ENCODE results near the gene FLYWCH1.
A peak's percentile ranks its signal among the peaks of the same experiment; 100 is the strongest.

FLYWCH1 gene, protein sequence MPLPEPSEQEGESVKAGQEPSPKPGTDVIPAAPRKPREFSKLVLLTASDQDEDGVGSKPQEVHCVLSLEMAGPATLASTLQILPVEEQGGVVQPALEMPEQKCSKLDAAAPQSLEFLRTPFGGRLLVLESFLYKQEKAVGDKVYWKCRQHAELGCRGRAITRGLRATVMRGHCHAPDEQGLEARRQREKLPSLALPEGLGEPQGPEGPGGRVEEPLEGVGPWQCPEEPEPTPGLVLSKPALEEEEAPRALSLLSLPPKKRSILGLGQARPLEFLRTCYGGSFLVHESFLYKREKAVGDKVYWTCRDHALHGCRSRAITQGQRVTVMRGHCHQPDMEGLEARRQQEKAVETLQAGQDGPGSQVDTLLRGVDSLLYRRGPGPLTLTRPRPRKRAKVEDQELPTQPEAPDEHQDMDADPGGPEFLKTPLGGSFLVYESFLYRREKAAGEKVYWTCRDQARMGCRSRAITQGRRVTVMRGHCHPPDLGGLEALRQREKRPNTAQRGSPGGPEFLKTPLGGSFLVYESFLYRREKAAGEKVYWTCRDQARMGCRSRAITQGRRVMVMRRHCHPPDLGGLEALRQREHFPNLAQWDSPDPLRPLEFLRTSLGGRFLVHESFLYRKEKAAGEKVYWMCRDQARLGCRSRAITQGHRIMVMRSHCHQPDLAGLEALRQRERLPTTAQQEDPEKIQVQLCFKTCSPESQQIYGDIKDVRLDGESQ

DNA sequence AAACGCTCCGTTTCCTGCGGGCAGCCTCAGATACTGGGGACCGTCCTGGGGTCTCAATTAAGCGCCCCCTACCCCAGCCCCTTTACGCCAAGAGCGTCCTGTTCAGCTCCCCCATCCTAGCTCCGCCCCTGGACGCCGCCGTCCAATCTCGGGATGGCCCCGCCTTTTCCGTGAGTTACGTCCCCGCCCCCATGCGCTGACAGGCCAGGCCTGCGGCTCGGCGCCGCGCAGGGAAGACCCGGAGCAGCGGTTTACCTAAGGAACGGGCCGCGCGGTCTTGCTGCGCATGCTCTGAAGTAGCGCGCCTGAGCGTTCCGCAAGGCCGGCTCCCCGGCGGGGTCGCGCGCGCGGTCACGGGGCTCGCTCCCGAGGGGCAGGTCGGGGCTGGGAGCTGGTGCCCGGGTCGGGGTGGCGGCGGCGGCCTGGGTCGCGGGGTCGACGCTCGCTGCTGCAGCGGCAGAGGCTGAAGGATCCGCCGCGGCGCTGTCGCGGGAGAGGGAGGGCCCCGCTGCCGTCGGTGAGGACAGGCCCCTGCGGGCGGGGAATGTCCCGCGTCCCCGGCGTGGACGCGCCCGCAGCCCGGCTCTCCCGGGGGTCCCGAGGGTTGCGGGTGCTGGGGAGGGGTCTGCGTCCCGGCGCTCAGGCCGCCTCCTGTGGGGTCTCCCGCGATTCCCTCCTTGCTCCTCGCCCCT lies at the start of gene FLYWCH1:
TSS of gene FLYWCH1 (plus strand) at position 294 of the 692 bp plus-strand sequence. CDS start 17,755 bp downstream, outside the sequence.
- peak; percentile 99 for DNase-seq

DNA sequence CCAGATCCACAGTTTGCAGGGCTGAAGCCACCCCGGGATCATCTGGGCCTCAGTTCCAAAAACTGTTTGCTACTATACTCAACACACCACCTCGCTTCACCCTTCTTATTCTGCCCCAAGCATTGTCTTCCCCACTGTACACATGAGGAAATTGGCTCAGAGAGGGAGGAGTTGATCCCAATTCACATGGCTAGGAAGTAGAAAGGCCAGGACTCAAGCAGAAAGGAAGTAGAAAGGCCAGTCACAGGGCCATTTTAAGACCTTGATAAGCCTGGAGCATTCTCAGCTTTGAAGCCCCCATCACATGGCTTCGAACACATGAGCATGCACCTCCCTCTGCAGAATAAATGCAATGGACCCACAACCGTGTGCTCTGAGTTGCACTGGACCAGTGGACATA lies 46.1 kb upstream of the FLYWCH1 start:
- no peak for DNase-seq

DNA sequence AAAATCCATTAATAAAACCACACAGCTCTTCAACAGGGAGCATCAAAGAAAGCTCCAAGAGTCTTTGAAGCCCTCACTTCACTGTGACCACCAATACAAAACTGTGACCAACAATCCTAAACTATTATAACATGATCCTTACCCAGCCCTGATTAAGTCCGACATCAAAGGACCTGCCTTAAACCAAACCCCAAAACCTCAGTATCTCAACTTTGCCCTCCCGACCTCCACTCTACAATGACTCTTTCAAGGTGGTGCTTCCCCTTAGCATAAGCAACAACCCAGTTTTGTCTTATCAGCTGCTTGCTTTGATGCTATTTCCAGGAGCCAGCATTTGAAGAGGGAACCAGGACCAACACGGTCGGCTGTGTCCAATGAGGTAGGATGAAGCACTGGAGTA lies 45.3 kb upstream of the FLYWCH1 start:
- no peak for DNase-seq

DNA sequence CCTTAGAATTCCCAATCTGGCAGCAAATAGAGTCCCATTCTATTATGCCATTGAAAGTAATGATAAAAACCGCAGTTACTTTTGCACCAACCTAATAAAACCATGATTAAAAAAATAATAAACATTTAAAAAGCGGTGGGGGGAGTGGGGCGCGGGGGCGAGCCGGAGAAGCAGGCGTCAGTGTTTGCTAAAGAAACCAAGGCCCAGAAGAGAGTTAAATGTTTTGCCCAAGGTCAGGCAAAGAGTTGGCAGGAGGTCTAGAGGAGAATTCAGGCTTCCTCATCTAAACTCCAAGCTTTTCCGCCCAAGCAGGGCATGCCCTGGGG lies 44.1 kb upstream of the FLYWCH1 start:
- no peak for DNase-seq

DNA sequence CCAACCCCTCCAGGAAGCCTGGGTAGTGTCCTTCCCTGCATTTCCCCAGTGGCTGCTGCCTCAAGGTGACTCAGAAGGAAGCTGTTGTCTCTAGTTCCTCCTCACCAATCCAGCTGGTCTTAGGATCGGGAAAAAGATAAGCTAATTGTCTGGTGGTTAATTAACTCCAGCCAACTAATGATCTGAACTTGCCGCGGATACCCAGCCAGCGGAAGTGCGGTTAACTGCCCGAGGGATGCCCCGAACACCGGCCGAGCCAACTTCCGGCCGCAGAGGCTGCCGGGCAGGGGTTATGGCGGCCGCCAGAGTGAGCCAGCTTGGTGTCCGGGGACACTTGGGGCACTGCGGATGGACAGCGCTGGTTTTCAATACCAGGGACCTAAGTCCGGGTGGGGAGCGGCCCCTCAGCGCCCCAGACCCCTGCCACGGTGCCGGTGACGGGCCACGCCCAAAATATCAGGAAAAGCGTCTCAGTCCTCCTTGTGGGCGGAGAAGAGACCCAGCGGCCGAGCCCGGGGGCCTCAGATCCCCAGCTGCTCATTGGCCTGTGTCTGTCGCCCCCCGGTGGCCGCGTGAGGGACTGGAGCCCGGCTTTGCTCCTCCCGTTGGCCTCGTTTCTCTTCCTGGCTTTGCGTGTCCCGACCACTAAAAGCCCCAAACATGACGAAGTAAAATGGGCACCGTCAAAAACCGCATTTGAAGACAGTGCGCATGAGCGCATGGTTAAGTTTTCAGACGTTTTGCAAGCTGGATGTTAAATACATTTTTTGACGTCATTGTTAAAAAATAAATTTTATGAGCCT lies 43.5 kb upstream of the FLYWCH1 start:
- DNase-seq: peak; percentile 98

DNA sequence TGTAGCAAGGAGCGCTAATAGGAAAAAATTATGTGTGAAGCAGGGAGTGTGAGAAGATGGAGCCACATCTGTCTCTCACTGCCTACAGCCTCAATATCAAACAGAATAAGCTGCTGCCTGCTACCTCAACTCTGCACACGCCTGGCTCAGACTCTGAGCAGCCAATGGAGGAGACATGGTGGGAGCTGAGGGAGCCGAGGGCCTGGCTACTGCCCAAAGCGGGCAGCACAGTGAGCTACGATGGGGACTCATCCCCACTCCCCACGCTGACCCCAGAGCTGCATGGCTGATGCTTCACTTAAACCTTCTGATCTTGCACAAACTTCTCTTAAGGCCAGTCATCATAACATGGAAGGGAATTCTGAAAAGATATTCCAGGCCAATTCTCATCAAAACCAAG lies 39.8 kb upstream of the FLYWCH1 start:
- DNase-seq: no peak

DNA sequence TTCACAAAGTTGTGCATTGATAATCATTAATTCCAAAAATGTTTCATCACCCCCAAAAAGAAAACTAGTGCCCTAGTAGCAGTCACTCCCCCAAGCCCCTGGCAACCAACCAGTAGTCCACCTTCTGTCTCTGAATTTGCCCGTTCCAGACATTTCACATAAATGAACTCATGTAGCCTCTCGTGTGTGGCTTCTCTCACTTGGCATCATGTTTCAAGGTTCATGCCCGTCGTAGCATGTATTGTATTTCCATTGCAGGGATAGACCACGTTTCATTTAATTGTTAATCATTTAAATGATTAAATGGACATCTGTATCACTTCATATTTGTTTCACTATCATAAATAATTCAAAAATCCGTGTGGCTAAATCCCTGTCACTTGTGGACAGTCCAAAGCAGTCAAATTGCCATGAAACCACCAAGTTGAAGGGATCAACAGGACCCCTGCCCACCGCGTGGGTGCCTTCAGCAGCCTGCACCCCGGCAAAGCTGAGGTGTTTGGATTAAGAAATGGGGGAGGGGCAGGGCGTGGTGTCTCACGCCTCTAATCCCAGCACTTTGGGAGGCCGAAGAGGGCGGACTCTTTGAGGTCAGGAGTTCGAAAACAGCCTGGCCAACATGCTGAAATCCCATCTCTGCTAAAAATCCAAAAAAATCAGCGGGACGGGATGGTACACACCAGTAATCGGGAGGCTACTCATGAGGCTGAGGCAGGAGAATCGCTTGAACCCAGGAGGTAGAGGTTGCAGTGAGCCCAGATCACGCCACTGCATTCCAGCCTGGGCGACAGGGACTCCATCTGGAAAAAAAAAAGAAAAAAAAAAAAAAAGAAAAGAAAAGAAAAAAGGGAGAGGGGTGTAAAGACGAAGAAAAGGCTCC lies 37.5 kb upstream of the FLYWCH1 start:
- DNase-seq: no peak

DNA sequence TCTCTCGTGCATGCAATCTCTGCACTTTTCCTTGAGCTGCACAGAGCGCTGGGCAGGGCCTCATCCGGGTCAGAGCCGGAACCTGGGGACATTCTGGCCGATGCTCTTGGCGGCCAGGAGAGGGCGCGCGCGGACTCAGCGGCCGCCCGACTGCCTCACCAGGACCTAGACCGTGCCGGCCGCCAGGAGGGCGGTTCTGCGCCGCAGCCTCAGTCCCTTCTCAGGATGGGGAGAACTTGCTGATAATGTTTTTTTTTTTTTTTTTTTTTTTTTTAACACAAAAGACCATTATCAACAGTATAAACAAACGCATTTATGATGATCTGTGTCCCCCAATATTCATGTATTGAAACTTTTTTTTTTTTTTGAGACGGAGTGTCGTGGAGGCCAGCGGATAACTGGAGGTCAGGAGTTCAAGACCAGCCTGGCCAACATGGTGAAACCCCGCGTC lies 36.8 kb upstream of the FLYWCH1 start:
- DNase-seq: peak; percentile 69

DNA sequence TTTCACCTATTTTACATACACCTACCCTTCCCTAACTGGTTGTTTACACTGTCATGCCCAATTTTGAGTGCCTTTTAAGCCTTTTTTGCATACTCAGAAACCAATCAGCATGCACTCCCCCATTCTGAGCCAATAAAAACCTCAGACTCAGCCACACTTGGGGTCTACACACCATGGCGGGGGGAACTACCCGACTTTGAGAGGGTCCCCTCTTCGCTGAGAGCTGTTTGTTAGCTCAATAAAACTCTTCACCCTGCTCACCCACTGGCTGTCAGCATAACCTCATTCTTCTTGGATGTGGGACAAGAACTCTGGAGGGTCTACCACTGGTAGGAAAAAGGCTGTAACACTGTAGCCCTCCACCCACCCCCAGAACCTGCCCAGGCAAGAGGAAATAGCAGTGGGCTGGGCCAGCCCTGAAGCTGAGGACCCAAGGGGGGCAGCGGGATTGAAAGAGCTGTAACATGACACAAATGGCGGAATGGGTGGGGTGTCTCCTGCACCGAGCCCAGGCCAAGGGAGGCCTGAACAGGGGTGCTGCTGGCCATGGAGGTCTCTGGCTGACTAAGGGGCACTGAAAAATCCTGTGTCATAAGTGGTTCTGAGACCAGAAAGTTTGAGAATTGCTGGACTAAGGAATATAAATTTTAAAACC lies 31.8 kb upstream of the FLYWCH1 start:
- DNase-seq: no peak

DNA sequence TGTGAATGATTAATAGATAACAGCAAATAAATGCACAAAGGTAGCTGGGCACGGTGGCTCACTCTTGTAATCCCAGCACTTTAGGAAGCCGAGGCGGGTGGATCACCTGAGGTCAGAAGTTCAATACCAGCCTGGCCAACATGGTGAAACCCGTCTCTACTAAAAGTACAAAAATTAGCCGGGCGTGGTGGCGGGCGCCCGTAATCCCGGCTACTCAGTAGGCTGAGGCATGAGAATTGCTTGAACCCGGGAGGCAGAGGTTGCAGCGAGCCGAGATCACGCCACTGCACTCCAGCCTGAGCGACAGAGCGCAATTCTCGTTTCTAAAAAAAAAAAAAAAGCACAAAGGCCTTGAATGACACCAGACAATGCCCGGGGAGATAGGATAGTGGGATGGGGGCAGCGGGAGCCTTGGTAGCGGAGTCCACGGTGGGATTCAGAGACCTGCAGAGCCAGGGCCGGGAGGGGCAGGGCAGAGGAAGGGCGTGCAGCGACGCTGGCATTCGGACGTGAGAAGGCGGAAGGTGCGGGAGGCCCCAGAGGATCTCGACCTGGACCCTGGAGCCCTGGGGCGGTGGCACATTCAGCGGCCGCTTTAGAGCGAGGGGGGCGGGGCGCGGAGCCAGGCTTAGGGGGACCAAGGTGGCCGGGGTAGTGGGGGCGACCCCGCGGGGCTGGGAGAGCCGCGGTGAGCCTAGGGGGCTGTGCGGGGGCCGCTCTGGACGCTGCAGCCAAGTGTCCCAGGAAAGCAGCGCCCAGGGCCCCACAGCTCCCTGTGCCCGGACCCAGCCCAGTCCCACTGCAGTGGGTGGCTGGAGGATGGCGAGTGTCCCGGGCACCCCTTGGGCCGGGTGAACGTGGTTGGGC lies 29.7 kb upstream of the FLYWCH1 start:
- peak; percentile 27 for DNase-seq

DNA sequence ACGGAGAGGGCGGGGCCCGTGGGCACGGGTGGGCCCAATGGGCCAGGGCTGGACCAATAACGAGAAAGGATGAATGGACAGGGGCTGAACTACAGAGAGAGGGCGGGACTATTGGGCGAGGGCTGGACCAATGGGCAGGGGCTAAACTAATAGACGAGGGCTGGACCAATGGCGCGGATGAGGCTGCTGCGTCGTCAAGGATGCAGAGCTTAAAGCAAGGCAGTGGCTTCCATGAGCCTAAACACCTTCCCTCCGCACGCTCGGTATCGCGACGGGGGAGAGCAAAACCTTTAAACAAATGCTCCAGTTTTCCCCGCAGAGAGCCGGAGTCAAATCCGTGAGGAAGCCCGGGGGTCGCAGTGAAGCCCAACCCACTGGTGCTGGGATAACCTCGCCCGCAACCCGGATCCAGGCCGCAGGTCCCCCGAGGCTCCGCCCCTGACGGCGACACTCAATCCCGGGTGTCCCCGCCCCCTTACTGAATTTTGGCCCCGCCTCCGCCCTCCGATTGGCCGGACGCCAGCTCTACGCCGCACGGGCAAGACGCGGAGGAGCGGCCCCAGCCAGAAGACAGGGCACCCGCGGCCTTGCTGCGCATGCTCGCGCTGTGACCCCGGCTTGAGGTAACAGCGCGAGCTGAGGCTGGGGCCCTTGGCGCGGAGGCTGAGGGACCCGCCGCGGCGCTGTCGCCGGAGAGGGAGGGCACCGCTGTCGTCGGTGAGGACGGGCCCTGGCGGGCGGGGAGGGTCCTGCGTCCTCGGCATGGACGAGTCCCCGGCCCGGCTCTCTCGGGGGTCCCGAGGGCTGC lies 28.9 kb upstream of the FLYWCH1 start, which contains the start of gene FLYWCH2:
TSS of gene FLYWCH2 (plus strand) at position 566 of the 808 bp plus-strand sequence. CDS start 13,235 bp downstream, outside the sequence.
- peak; percentile 99 for DNase-seq

DNA sequence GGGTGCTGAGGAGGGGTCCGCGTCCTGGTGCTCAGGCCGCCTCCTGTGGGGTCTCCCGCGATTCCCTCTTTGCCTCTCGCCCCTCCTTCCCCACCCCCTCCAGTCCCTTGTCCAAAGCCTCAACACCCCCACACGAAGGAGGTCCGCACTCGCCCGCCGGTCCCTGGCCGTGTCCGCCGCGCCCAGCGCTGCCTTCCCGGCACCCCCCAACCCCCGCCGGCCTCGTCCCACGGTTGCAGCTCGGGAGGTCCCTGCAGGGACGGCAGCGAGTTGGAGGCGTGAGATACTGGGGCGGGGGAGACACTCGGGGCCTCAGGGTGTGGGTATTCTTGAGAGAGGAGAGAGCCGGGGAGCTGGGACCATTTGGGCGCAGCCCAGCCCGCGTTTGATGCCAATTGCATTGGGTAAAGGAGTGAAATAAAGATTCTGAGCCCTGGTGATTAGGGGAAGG lies 28.2 kb upstream of the FLYWCH1 start:
- no peak for DNase-seq

DNA sequence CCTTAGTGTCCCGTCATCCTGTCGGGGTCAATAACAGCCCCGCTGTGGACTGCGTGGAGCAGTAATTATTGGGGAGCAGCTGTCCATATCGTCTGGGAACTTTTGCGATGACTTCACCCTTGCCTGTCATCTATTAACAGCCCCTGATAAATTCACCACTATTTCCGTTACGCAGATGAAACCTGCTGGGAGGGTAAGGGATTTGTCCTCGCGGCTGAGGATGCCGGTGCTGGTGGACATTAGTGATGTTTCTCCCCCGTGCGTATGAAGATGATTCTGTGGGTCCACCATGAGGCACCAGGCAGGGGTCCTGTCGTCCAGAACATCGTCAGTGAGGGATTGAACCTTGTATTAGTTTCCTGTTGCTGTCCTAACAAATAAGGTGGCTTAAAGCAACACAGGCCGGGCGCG lies 27.7 kb upstream of the FLYWCH1 start:
- no peak for DNase-seq

DNA sequence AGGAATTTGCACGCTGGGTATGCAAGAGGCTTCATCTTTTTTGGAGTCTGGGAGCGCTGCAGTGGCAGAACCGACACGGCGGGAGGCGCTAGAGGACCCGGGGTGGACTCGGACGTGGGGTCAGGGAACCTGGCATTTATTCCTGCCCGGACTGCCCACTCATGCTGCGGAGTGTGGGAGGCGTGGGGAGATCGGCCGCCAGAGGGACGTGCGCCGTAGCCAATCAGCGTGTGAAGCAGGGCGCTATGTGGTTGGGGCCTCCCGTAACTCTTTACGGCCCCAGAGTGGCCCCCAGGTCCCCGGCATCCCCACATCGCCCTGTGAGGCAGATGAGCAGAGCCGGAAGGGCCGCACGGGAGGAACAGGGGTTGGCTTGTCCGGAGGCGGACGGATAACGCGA lies 17.5 kb upstream of the FLYWCH1 start:
- no peak for DNase-seq

DNA sequence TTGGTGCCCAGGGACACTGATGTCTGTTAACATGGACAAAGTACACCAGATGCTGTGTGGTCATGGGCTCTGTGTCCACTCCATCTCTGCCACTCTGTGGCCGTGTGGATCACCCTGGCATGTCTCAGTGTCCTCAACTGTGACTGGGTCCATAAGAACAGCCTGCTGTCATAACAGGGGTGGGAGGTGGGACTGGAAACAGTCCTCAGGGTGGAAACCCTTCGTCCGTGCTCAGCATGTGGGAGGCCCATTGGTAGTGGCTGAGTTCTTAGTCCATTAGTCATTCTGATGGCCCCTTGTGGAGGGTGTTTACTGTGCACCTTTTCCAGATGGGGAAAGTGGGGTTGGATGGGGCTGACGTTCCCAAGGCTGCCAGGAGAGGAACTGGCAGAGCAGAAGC lies 15.9 kb upstream of the FLYWCH1 start:
- no peak for DNase-seq

DNA sequence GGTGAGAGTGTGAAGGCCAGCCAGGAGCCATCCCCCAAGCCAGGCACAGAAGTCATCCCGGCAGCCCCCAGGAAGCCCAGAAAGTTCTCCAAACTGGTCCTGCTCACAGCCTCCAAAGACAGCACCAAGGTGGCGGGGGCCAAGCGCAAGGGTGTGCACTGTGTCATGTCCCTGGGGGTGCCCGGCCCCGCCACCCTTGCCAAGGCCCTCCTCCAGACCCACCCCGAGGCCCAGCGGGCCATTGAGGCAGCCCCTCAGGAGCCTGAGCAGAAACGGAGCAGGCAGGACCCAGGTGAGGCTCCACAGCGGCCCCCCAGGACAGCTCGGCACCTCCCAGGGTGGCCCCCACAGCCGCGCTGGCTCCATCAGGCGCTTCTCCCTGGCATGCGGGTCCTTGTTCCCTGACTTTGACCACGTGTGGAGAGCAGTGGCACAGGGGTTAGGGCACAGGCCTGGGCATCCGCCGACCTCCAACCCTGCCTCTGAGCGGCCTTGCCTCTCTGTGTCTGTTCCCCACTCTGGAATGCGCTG lies 15.2 kb upstream of the FLYWCH1 start:
- no peak for DNase-seq

DNA sequence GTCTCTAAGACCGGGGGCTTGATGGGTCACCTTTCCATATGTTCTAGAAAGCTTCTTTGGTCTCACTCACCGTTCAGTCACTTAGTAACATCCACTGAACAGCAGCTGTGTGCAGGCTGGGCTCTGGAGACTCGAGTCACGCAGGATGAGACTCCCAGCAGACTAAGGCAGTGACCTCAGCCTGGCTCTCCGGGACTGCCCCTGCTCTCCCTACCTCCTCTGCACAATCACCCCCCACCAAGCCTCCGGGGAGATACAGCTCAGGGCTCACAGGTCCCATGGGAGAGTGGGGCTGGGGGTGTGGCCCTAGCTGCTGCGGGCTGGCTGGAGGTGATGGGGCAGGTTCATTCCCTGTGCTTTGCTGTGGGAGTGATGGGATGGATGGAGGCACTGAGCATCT lies 14.6 kb upstream of the FLYWCH1 start:
- no peak for DNase-seq

DNA sequence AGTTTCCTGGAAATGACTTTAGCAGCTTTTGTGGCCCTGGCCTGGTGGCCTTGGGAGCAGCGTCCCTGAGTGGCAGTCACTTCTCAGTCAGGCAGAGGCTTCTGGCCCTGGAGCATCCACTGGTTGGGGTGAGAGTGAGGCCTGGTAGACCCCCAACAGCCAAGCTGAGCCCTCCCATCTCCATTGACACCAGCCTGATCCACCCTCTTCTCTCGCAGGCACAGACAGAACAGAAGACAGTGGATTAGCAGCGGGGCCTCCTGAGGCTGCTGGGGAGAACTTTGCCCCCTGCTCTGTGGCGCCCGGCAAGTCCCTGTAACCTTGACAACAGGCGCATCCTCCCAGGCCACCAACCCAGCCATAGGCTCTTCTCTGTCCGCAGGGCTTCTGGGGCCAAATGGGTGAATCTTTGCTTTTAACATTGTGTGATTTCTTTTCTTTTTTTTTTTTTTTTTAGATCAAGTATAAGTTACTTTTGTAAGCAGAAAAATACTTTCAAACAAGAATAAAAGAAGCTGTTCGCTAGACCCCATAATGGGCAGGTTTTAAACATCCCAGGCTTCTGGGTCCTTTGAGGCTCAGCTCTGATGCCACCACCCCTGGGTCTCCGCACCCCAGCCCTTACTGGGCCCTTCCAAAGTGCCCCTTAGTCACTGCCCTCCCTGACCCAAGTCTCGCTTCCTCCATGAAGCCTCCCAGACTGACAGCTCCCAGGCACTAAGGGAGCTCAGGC lies 12.7 kb upstream of the FLYWCH1 start:
- no peak for DNase-seq

Measured in stimulated activated CD4-positive, alpha-beta T cell treated with anti-CD3 and anti-CD28 coated beads, Interleukin-4, amount 100 ng/mL, for 24 hours (primary cell).